IMR-90 (cell line): Measurements from ENCODE around the gene RFX3. TPM values are rescaled to one million over a fixed set of nuclear protein-coding genes. Genes with fewer than 3 reads are reported as not detected.

Experiments used
- ATAC-seq: fragments of 200-7000 bp; cut with Tn5 transposase; 2 replicates; pipeline ENCODE4 v1.9.1; 2020; ENCODE audit warnings: low read depth, mild to moderate bottlenecking, moderate library complexity
- BruUV-seq: library from RNA; stranded (reverse); fragments of 400-500 nt; replicated peaks from 2 replicates; lab custom pipeline; 2021; lab: Mats Ljungman, UMichigan
- CTCF ChIA-PET: fragments of 300-600 bp; formaldehyde crosslinking; extraction: SDS; loops from one replicate; lab custom pipeline; 2021; ENCODE audit warnings: antibody characterized with exemption; lab: Yijun Ruan, JAX
- POLR2A ChIA-PET: fragments of 300-600 bp; sonication (Branson Sonifier 250); formaldehyde crosslinking; loops from one replicate; lab custom pipeline; 2022; ENCODE audit warnings: antibody characterized with exemption; ENCODE audit not compliant: unreplicated experiment; lab: Charles Lee
- DNase-seq: peaks from one replicate; pipeline ENCODE4 v3.0.0; 2013
- H2AFZ ChIP-seq: replicated peaks from 2 replicates; pipeline ENCODE3; 2013; ENCODE audit warnings: low read length, mild to moderate bottlenecking; ENCODE audit not compliant: poor library complexity
- H2AK5ac ChIP-seq: 2 replicates; pipeline ENCODE4 v1.6.1; 2013; ENCODE audit warnings: low read depth, low read length, inconsistent platforms
- H2AK9ac ChIP-seq: replicated peaks from 2 replicates; pipeline ENCODE3; 2013; ENCODE audit warnings: mild to moderate bottlenecking, low read depth, low read length, moderate library complexity; ENCODE audit not compliant: poor library complexity
- H2BK120ac ChIP-seq: 2 replicates; pipeline ENCODE4 v1.6.1; 2013; ENCODE audit warnings: low read depth, low read length, inconsistent platforms
- H2BK15ac ChIP-seq: 3 replicates; pipeline ENCODE4 v1.6.1; 2013; ENCODE audit warnings: low read depth, low read length, inconsistent platforms
- H2BK20ac ChIP-seq: 2 replicates; pipeline ENCODE4 v1.6.1; 2013; ENCODE audit warnings: low read depth, mild to moderate bottlenecking, inconsistent platforms, low read length, moderate library complexity
- H2BK5ac ChIP-seq: 2 replicates; pipeline ENCODE4 v1.6.1; 2013; ENCODE audit warnings: mild to moderate bottlenecking, low read depth, low read length, inconsistent platforms; ENCODE audit not compliant: poor library complexity, severe bottlenecking
- H3K14ac ChIP-seq: replicated peaks from 2 replicates; pipeline ENCODE4 v1.6.1; 2013; ENCODE audit warnings: low read depth, low read length, inconsistent platforms
- H3K18ac ChIP-seq: 2 replicates; pipeline ENCODE4 v1.6.1; 2013; ENCODE audit warnings: low read depth, low read length, control low read depth
- H3K23ac ChIP-seq: 2 replicates; pipeline ENCODE4 v1.6.1; 2013; ENCODE audit warnings: low read depth, low read length, inconsistent platforms
- H3K27ac ChIP-seq: 2 replicates; pipeline ENCODE4 v1.5.1; 2013; ENCODE audit warnings: mild to moderate bottlenecking, control low read depth, low read length; ENCODE audit not compliant: insufficient read depth
- H3K27me3 ChIP-seq: 2 replicates; pipeline ENCODE4 v1.6.1; 2013; ENCODE audit warnings: low read length; ENCODE audit not compliant: control insufficient read depth, insufficient read depth
- H3K36me3 ChIP-seq: 2 replicates; pipeline ENCODE4 v1.6.1; 2013; ENCODE audit warnings: low read length, mixed read lengths; ENCODE audit not compliant: control insufficient read depth, insufficient read depth
- H3K4ac ChIP-seq: 2 replicates; pipeline ENCODE4 v1.6.1; 2013; ENCODE audit warnings: low read depth, low read length, inconsistent platforms
- H3K4me1 ChIP-seq: 2 replicates; pipeline ENCODE4 v1.6.1; 2013; ENCODE audit warnings: low read length, mixed read lengths; ENCODE audit not compliant: control insufficient read depth, insufficient read depth
- H3K4me2 ChIP-seq: 2 replicates; pipeline ENCODE4 v1.6.1; 2013; ENCODE audit warnings: low read depth, mild to moderate bottlenecking, control low read depth, low read length, moderate library complexity
- H3K4me3 ChIP-seq: 2 replicates; pipeline ENCODE4 v1.5.1; 2013; ENCODE audit warnings: low read depth, mild to moderate bottlenecking, control low read depth, low read length, moderate library complexity; ENCODE audit not compliant: insufficient read depth
- H3K56ac ChIP-seq: 2 replicates; pipeline ENCODE4 v1.6.1; 2013; ENCODE audit warnings: low read length, inconsistent platforms; ENCODE audit not compliant: insufficient read depth; ENCODE audit errors: extremely low read depth
- H3K79me1 ChIP-seq, 2 experiments: 2 replicates each; pipeline ENCODE4 v1.6.1; 2013; ENCODE audit warnings: low read length in 2 of 2, inconsistent platforms in 1 of 2, low read depth in 1 of 2
- H3K9ac ChIP-seq: 2 replicates; pipeline ENCODE4 v1.6.1; 2013; ENCODE audit warnings: low read depth, low read length, control low read depth
- H3K9me1 ChIP-seq: 2 replicates; pipeline ENCODE4 v1.6.1; 2013; ENCODE audit warnings: low read length, inconsistent platforms; ENCODE audit not compliant: insufficient read depth
- H3K9me3 ChIP-seq: 2 replicates; pipeline ENCODE4 v1.6.1; 2013; ENCODE audit warnings: low read length; ENCODE audit not compliant: control insufficient read depth, insufficient read depth
- H4K20me1 ChIP-seq: 2 replicates; pipeline ENCODE4 v1.6.1; 2013; ENCODE audit warnings: low read length, inconsistent platforms; ENCODE audit not compliant: insufficient read depth
- H4K5ac ChIP-seq: 2 replicates; pipeline ENCODE4 v1.6.1; 2013; ENCODE audit warnings: mild to moderate bottlenecking, low read depth, low read length, control low read depth
- H4K8ac ChIP-seq, 2 experiments: 2 replicates each; pipeline ENCODE4 v1.6.1; 2013; ENCODE audit warnings: low read depth in 2 of 2, low read length in 2 of 2, control low read depth in 1 of 2, inconsistent platforms in 1 of 2
- H4K91ac ChIP-seq: 2 replicates; pipeline ENCODE4 v1.6.1; 2013; ENCODE audit warnings: low read depth, low read length, inconsistent platforms; ENCODE audit not compliant: insufficient read depth
- FOS ChIP-seq: fragments of 150-350 bp; IDR thresholded peaks from 2 replicates; pipeline ENCODE4 v1.6.1; 2016; ENCODE audit warnings: low read depth, low read length
- NFE2L2 ChIP-seq: fragments of 150-350 bp; IDR thresholded peaks from 2 replicates; pipeline ENCODE4 v1.6.1; 2016; ENCODE audit warnings: low read depth, mild to moderate bottlenecking, low read length
- POLR2A ChIP-seq: IDR thresholded peaks from 2 replicates; pipeline ENCODE4 v1.6.1; 2012; ENCODE audit warnings: mild to moderate bottlenecking, low read depth, low read length
- WGBS, 2 experiments: methylation state at CpG; one replicate each; pipeline versions ENCODE4 v1.1.5 to v1.1.7; 2013; ENCODE audit warnings: missing lambda C conversion rate in 2 of 2; ENCODE audit not compliant: insufficient read length in 1 of 2; ENCODE audit errors: extremely low coverage in 2 of 2; 5-methylcytosine and 5-hydroxymethylcytosine counted together
- dilution Hi-C: fragments of 300-500 bp; cut with HindIII; formaldehyde crosslinking; loops from one replicate; pipeline ENCODE4 v1.14.3; 2018; ENCODE audit warnings: low sequenced_read_pairs; ENCODE audit not compliant: unreplicated experiment
- in situ Hi-C: fragments of 300-500 bp; cut with MboI; formaldehyde crosslinking; loops from 3 replicates; pipeline ENCODE4 v1.14.3; 2019; ENCODE audit warnings: low sequenced_read_pairs, inconsistent platforms, mixed read lengths
- intact Hi-C: fragments of 100-400 bp; cut with micrococcal nuclease; formaldehyde crosslinking; loops from 2 replicates; pipeline ENCODE4 v1.10.0; 2022
- polyA plus RNA-seq, 3 experiments: library from polyadenylated mRNA; depleted of rRNA; stranded (reverse); fragments of >200 nt; gene quantifications; 2 replicates each; pipeline ENCODE4 v1.2.3, GENCODE V29; 2012; ENCODE audit warnings: low replicate concordance in 1 of 3
- total RNA-seq: library from RNA; depleted of rRNA; stranded (reverse); fragments of >200 nt; gene quantifications from 2 replicates; pipeline ENCODE4 v1.2.3, GENCODE V29; 2012
- TF ChIP-seq, protein P1 (sequence below): conservative IDR thresholded peaks from 2 replicates; pipeline ENCODE4 v1.5.1; 2012; ENCODE audit warnings: mild to moderate bottlenecking, low read depth, low read length, improper control_type of control experiment

Gene RFX3
- total and polyA plus RNA-seq, 2 of the 4 experiments (the other 2 are of a cell fraction): 1.7 to 2.7 TPM

- Histone ChIP-seq H3K56ac (no peak overlapping the region), H2AK5ac (no peak overlapping the region), H3K18ac (no peak overlapping the region), H2BK5ac (no peak overlapping the region), H4K91ac (no peak overlapping the region), H3K27ac (no peak overlapping the region), H4K20me1 (no peaks in the 10 kb centered on the region), H2AK9ac (no peak overlapping the region), H3K9me3 (no peaks in the 10 kb centered on the region), H4K8ac (no peak overlapping the region), H3K36me3 (no peaks in the 10 kb centered on the region), H3K4me3 (no peak overlapping the region), H3K79me1 (no peaks in the 10 kb centered on the region), H3K4me2 (no peak overlapping the region), H3K27me3 (no peaks in the 10 kb centered on the region), H3K9me1 (no peaks in the 10 kb centered on the region), H2AFZ (no peak overlapping the region), H2BK120ac (no peak overlapping the region), H3K9ac (no peak overlapping the region), H2BK20ac (no peak overlapping the region), H2BK15ac (no peak overlapping the region), H3K4ac (no peak overlapping the region), H3K14ac (no peak overlapping the region), H3K23ac (no peak overlapping the region), H4K5ac (no peak overlapping the region), H3K4me1 (no peaks in the 10 kb centered on the region)
- CTCF ChIA-PET: interaction anchor here (0.6 kb wide), 1 partner anchor 1313 kb away, joined by 3 read pairs; no protein-coding TSS in a partner anchor
- no TSS peak for BruUV-seq
- ATAC-seq (no peak), DNase-seq (no peak)
- intact Hi-C loops: no loop called here
- WGBS, 2 experiments: no CpG with 5 or more reads among the region's 2 CpGs
- TF ChIP-seq NFE2L2 (no peak), POLR2A (no peak), FOS (no peak)
- TF ChIP-seq, protein P1, sequence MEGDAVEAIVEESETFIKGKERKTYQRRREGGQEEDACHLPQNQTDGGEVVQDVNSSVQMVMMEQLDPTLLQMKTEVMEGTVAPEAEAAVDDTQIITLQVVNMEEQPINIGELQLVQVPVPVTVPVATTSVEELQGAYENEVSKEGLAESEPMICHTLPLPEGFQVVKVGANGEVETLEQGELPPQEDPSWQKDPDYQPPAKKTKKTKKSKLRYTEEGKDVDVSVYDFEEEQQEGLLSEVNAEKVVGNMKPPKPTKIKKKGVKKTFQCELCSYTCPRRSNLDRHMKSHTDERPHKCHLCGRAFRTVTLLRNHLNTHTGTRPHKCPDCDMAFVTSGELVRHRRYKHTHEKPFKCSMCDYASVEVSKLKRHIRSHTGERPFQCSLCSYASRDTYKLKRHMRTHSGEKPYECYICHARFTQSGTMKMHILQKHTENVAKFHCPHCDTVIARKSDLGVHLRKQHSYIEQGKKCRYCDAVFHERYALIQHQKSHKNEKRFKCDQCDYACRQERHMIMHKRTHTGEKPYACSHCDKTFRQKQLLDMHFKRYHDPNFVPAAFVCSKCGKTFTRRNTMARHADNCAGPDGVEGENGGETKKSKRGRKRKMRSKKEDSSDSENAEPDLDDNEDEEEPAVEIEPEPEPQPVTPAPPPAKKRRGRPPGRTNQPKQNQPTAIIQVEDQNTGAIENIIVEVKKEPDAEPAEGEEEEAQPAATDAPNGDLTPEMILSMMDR: no peak
- POLR2A ChIA-PET: no interaction called here
- dilution Hi-C loops: no loop called here
- in situ Hi-C loops: no loop called here
Observed at GRCh38 chr9:3299872-3300271, 225.9 kb downstream of the RFX3 start.
